22Rv1 (cell line): ENCODE results near the gene IL3.

Source experiments
- H3K27ac ChIP-seq: fragments of 450-650 bp; 2 replicates; pipeline ENCODE4 v1.5.1; 2017
- CTCF ChIP-seq: fragments of 450-650 bp; IDR thresholded peaks from 2 replicates; pipeline ENCODE4 v1.5.1; 2017; ENCODE audit warnings: mild to moderate bottlenecking
- ZFX ChIP-seq: fragments of 450-650 bp; IDR thresholded peaks from 2 replicates; pipeline ENCODE4 v1.6.1; 2017; ENCODE audit warnings: antibody characterized with exemption, borderline replicate concordance

IL3 gene

GRCh38 chr5:132098151-132098594 lies 37.7 kb downstream of the IL3 start:
- TF ChIP-seq ZFX (no peak), CTCF (no peak)
- no peak overlapping the region for H3K27ac ChIP-seq

GRCh38 chr5:132098621-132099020 lies 38.2 kb downstream of the IL3 start:
- TF ChIP-seq CTCF (no peak), ZFX (no peak)
- H3K27ac ChIP-seq: no peak overlapping the region

- TF ChIP-seq ZFX (no peak), CTCF (no peak)
- no peak overlapping the region for H3K27ac ChIP-seq
Observed at GRCh38 chr5:132099076-132099748, 38.8 kb downstream of the IL3 start.

GRCh38 chr5:132099905-132100304 lies 39.5 kb downstream of the IL3 start:
- no peak overlapping the region for H3K27ac ChIP-seq
- no peak for TF ChIP-seq ZFX
- TF ChIP-seq CTCF: no peak

GRCh38 chr5:132100672-132101261 lies 40.3 kb downstream of the IL3 start:
- no peak overlapping the region for H3K27ac ChIP-seq
- TF ChIP-seq ZFX: no peak
- no peak for TF ChIP-seq CTCF

GRCh38 chr5:132101385-132101880 lies 41.0 kb downstream of the IL3 start:
- H3K27ac ChIP-seq: no peak overlapping the region
- TF ChIP-seq CTCF (no peak), ZFX (no peak)

GRCh38 chr5:132102101-132102701 lies 41.7 kb downstream of the IL3 start:
- TF ChIP-seq ZFX (no peak), CTCF (no peak)
- no peak overlapping the region for H3K27ac ChIP-seq
